HEK293 (cell line): ENCODE results near the gene NEK2.

ENCODE experiments used
- MZF1 ChIP-seq: fragments of 450-650 bp; formaldehyde crosslinking; IDR thresholded peaks from 2 replicates; pipeline ENCODE4 v1.5.1; 2017; ENCODE audit warnings: missing biosample characterization, missing genetic modification characterization, borderline replicate concordance
- ZNF146 ChIP-seq: fragments of 450-650 bp; formaldehyde crosslinking; IDR thresholded peaks from 2 replicates; pipeline ENCODE4 v1.5.1; 2016; ENCODE audit warnings: missing biosample characterization, missing genetic modification characterization
- TF ChIP-seq, protein P1 (sequence below): fragments of 450-650 bp; formaldehyde crosslinking; IDR thresholded peaks from 2 replicates; pipeline ENCODE4 v1.5.1; 2016; ENCODE audit warnings: missing biosample characterization, missing genetic modification characterization

DNA sequence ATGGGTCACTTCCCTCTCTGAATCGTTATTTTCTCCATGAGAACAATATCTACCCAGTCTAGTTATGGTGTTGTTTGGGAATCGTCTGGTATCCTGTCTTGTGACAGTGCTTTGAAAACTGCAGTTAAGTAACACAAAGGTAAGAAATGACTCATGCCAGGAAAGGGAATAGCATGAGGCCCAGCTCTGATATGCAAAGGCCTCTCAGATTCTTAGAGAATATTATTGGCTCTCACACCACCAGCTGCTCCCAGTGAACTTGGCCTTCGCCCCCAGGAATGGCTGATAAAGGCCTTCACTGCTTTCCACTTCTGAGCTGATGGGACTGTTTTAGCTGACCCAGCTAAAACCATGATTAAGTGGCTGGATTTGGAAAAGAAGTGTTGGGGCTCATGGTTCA lies 27.1 kb downstream of the NEK2 start:
- no peak for TF ChIP-seq ZNF146
- TF ChIP-seq MZF1 (tag by site-specific recombination) = no peak
- TF ChIP-seq, protein P1, sequence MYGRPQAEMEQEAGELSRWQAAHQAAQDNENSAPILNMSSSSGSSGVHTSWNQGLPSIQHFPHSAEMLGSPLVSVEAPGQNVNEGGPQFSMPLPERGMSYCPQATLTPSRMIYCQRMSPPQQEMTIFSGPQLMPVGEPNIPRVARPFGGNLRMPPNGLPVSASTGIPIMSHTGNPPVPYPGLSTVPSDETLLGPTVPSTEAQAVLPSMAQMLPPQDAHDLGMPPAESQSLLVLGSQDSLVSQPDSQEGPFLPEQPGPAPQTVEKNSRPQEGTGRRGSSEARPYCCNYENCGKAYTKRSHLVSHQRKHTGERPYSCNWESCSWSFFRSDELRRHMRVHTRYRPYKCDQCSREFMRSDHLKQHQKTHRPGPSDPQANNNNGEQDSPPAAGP (tag by site-specific recombination) = no peak
